CD4-positive, alpha-beta T cell treated with Interferon alpha-2 for 1 hour (primary cell): ENCODE results near the gene TOP3A.

Source experiments
- DNase-seq, 2 donors: peaks; one replicate each; pipeline ENCODE4 v3.0.0-alpha.2; 2020 to 2022

The TOP3A gene

DNA sequence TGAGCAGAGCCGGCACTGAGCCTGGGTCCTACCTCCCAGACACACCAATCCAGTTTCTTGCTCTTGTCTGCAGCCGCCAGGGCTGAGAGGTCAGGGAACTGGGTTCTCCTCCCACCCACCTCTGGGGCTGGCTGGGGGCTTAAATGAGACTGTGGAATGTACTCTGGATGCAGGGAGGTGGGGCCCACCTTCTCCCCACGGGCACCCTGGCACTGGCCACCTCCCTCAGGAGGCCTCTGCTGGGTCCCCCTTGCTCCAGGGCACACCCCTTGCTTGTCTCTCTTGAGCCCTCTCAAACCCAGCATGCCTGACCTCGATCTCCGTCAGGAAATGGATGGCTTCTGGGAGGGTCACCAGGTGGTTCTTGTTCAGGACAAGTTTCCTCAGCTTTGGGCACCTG lies 62.6 kb downstream of the TOP3A start:
- no peak for DNase-seq

DNA sequence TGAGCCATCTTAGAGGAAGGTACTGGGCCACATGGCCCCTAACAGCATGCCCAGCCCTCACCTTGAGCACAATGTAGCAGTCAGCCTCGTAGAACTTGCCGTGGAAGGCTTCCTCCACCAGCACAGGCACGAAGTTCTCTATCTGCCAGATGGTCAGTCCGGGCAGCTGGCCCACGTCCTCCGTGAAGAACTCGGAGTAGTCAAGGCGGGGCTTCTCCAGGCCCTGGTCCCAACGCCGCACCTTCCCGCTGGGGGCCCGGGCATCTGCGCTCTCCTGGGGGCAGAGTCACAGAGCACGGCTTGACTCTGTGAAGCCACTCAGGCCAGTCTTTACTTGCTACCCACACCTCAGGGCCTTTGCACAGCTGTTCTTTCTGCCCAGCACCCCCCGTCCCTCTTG lies 63.6 kb downstream of the TOP3A start:
- no peak for DNase-seq

DNA sequence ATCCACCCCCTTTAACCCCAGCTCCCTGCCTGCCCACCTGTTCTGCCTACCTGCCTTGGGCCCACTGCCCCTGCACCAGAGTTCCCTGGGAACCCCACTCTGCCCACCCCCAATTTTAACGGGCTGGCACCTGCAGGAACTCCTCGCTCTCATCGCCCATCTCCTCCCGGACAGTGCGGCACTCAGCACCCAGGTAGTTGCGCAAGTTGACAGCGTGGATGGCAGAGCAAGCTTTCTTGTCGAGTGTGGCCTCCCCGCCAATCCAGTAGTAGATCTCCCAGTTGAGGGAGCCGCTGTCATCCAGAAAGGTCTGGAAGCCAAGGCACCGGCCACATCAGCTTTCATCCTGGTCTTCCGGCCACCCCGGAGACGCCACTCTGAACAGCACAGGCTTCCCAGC lies 64.1 kb downstream of the TOP3A start:
- no peak for DNase-seq

DNA sequence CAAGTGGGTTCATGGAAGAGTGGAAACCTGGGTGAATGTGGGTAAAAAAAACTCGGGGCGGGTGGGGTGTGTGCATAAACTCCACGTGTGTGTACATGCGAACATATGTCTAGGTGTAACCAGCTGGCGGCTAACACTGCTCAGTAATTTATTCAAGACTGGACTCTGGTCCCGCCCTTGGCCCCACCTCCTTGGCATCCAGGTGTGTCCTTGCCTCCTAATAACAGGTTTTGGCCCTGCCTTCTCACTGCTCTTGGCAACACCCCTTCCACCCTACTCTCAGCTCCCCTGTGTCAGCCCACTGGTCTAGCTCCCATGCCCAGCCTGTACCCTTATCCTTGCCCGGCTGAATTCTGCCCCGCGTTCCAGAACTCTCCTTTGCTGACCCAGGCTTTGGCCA lies 64.5 kb downstream of the TOP3A start:
- no peak for DNase-seq

DNA sequence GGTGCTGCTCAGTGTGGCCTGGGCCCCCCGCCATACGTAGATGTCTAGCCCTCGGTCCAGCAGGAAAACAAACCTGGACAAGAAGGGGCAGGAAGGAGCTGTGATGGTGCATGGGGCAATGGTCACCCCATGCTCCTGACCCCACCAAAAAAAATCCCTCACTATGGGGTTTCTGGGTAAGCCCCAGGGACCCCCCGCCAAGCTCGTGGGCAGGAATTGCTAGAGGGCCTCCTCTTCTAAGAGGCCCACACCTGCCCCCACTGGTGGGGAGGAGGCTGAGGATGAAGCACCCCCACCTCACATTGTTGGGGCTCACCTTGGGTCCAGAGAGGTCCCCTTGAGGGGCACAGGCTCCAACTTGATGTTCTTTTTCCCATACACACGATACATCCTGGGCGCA lies 66.0 kb downstream of the TOP3A start:
- no peak for DNase-seq

DNA sequence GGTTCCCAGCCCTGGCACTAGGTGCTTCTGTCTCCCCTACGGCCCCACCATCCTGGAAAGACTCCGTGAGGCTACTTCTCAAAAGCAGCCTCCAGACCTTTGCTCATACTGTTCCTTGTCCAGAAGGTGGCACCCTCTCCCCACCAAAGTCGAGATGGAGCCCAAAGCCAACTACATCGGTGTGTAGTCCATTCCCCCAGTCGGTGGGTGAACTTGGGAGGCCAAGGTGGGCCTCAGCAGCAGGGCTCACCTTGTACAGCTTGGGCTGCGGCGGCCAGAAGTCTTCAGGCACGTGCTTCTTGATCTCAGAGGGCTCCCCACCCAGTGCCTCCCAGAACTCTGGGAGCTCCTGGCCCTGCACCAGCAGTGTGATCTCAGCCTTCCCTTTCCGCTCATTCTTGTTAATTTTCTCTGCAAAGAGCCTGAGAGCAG lies 66.5 kb downstream of the TOP3A start:
- peak; percentile 70 to 75 for DNase-seq

DNA sequence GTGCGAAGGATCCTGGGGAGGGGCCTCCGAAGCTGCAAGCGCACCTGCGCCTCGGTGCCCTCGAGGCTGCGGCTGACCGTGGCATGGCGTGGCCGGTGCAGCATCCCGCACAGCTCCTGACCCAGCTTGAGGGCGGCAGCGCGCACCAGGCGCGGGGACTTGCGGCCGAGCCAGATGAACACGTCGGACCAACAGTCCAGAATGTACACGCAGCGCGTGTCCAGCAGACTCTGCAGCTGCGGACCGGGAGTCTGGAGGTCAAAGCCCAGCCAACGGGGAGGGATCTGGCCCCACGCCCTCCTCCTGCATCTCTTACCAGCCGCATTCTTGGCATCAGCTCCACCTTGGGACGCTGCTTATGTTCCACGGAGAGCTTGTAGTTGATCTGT lies 67.2 kb downstream of the TOP3A start:
- no peak for DNase-seq

DNA sequence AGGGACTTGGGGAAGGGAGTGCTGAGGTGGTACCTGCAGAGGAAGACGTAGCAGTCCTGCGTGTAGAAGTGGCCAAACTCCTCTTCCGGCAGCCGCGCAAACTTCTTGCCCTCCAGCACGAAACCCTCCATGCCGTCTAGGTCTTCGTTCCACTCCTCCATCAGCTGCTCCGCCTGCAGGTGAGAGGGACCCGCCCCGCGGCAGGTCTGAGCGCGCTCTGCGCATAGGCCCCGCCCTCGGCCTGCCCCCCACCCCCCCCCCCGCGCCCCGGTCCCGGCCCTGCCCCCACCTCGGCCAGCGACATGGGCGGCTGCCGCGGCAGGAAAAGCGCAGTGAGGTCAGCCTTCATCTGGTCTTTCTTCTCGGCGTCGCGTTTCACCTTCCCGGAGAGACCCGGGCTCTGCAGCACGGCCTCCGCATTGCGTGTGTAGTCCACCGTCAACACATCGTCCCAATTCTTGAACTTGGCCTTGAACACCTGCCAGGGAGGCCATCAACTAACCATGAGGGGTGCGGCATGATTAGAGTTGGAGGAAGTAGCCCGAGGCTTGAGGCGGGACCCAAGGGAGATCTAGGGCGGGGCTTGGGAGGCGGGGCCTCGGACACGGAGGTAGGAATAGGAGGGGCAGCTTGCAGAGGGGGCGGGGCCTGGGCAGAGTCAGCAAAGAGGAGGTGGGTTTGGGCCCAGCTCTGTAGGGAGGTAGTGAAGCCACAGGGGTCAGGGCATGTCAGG lies 67.7 kb downstream of the TOP3A start:
- DNase-seq = peak; percentile 28 to 47

DNA sequence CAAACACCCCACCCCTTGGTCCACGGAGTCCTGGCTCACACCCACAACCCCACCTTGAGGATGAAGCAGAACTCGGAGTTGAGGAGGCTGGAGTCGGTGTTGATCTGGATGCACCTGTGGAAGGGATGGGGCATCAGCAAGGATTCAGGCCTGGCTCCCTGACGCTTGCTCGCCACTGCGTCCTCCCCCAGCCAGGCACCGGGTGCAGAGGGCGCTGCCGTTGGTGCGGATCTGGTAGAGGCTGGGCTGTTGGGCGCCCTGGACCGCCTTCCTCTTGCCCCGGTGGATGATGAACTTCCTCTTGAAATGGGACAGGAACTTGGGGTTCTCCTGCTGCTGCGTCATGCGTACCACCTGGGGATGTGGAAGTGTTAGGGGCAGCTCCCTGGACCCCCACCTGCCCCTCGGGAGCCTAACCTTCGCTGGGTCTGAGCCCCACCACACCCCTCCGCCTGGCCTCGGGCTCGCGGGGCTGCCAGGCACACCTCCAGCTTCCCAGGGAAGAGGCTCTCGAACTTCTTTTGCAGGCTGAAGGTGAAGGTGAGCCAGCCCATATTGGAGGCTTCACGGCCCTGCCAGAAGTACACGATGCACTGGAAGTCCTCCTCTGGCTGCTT lies 68.6 kb downstream of the TOP3A start:
- DNase-seq = no peak

DNA sequence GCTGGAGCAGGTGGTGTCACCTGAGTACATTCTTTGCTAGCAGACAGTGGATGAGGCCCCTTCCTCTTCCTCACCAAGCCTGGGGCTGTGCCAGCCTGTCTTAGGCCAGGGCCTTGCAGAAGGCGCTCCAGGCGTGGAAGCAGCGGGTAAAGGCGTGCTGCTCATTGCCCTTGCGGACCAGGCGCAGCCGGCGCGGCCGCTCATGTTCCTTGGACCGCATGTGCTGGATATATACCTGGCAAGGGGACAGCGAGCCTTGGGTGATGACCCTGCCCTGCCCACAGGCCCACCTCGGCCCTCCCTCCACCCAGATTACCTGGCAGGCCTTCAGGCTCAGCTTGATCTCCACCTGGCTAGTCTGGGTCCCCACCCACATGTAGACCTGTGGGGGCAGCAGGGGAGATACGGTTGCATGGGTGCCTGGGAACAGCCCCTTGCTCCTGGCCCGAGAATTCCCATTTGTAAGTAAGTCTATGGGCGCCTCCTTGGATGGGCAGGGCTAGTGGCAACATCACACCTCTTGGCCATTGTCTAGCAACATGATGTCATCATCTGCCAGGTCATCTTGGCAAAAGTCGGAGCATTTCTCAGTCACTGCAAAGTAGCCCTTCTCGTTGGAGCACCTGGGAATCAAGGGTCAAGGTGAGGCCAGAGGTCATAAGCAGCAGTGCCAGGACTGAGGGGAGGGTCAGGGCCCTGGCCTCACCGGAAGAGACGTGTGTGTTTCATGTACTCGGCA lies 69.6 kb downstream of the TOP3A start:
- DNase-seq = no peak

DNA sequence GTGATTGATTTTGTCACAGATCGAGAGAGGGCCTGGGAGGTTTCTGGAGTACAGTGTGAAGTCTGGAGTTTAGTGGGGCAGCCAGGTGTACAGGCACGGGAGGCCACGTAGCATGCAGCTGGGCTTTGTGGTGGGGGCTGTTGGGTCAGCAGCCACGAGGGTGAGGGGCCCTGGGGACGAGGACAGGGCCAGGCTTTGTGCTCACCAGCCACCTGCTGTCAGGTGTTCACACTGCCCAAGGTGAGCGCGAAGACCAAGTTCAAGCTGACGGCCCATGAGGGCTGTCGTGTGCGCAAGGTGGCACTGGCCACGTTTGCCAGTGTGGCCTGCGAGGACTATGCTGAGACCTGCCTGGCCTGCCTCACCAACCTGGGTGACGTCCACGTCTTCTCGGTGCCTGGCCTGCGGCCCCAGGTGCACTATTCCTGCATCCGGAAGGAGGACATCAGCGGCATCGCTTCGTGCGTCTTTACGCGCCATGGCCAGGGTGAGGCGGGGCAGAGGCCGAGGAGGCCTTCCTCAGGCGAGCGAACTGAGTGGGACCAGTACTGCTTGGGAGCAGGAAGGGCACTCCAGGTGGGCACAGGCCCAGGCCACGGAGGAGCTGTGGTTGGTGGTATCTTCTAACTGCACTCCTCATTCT lies 73.4 kb downstream of the TOP3A start:
- DNase-seq = no peak

DNA sequence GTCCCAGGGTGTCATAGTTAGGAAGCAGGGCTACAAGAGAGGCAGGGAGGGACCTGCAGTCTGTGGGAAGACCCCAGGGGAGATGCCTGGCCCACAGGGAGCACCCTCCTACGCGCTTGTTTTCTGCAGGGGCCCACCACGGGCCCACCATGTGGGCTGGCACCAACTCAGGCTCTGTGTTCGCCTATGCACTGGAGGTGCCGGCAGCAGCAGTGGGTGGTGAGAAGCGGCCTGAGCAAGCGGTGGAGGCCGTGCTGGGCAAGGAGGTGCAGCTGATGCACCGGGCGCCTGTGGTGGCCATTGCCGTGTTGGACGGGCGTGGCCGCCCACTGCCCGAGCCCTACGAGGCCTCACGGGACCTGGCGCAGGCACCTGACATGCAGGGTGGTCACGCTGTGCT lies 74.3 kb downstream of the TOP3A start:
- DNase-seq = no peak

DNA sequence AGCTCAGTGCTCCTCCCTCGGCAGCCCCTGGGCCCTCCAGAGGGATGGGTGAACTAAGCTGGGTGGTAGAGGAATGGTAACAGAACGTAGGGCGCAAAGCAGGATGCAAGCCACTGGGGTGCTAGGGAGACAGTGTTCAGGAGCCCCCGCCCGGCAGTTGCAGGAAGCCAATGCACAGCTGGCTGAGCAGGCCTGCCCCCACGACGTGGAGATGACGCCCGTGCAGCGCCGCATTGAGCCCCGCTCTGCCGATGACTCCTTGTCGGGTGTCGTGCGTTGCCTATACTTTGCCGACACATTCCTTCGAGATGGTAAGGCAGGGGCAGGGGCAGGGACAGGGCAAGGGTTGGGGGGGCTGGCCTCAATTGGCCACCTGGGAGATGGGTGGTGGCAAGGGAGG lies 76.5 kb downstream of the TOP3A start:
- DNase-seq = no peak

DNA sequence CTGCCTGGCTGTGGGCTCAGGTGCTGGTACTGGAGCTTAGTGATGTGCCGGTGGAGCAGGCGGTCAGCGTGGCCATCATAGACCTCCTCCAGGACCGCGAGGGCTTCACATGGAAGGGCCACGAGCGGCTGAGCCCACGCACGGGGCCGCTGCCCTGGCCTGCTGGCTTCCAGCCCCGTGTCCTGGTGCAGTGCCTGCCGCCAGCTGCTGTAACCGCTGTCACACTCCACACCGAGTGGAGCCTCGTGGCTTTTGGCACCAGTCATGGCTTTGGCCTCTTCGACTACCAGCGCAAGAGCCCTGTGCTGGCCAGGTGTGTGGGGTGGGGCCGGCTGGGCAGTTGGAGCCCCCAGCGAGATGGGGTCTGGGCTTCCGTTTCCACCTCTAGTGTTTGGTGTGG lies 77.3 kb downstream of the TOP3A start:
- DNase-seq = no peak

DNA sequence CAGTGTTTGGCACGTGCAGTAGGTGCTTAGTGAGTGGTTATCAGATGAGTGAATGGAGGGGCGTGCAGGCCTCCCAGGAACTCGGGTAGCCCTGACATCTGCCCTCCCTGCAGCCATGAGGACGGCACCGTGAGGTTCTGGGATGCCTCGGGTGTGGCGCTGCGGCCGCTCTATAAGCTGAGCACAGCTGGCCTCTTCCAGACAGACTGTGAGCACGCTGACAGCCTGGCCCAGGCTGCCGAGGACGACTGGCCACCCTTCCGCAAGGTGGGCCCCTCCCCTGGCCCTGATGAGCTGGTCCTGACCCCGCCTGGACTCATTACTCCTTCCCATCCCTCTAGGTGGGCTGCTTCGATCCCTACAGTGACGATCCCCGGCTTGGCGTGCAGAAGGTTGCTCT lies 78.3 kb downstream of the TOP3A start:
- no peak for DNase-seq

DNA sequence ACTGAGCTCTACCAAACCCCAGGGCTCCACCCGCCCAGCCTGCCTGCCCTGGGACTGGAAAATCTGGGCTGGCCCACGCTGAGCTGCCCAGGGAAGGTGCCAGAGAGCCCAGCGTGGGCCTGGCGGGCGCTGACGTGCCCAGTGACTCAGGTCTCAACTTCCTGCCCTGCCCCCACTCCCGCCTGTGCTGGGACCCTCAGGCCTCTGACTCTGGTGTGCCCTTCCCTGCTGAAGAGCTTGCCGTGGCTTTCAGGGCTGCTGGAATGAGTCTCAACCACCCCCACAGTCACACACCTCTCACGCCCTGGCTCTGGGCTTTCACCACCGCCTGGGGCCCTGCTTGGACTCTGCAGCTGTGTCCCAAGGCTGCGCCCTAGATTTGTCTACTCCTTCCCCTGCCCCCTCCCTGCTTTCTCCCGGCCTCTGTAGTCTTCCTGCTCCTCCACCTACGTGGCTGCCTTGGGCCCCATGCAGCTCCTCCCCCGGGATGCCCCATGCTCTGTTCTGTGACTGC lies 79.0 kb downstream of the TOP3A start:
- DNase-seq = no peak

DNA sequence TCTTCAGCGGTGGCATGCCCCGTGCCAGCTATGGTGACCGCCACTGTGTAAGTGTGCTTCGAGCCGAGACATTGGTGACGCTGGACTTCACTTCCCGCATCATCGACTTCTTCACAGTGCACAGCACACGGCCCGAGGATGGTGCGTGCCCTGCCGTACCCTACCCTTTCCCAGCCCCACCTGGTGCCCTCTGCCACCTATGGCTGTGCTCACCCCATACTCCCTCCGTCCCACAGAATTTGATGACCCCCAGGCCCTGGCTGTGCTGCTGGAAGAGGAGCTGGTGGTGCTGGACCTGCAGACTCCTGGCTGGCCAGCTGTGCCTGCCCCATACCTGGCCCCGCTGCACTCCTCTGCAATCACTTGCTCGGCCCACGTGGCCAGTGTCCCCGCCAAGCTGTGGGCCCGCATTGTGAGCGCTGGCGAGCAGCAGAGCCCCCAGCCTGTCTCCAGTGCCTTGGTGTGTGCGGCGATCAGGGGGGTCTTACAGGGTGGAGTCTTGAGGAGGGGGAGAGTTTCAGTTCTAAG lies 79.9 kb downstream of the TOP3A start:
- DNase-seq = no peak

DNA sequence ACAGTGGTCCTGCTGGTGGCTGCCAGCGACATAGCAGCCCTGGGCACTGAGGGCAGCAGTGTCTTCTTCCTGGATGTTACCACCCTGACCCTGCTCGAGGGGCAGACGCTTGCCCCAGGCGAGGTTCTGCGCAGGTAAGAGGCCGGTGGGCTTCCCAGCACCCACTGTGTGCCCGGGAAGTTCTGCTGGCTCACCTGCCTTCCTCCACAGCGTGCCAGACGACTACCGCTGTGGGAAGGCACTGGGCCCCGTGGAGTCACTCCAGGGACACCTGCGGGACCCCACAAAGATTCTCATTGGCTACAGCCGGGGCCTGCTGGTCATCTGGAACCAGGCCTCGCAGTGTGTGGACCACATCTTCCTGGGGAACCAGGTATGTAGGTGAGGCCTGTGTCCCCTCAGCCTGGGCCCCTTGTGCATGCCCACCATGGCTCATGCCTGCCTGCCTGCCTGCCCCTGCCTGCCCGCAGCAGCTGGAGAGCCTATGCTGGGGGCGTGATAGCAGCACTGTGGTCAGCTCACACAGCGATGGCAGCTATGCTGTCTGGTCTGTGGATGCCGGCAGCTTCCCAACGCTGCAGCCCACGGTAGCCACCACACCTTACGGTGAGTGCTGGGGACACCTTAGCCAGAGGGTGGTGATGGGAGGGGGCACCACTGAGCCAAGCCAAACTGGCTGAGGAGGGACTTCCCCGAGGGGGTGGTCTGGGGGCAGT lies 80.8 kb downstream of the TOP3A start:
- DNase-seq = no peak

DNA sequence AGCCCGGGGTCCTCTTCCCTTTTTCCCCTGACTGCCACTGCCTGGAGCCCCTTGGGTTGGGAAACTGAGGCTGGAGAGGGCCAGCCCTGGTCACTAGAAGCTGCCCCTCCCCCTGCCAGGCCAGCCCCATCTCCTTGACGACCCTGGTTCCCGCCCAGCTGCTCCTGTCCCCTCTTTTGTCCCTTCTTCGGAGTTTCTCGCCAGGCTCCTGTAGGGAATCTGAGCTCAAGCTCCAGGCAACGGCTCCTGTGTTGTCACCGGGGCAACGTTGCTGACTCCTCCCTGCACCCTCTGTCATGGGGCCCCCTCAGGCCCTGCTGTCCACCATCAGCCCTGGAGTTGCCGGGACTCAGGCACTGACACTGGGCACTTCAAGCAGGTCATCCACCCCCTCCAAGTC lies 83.6 kb downstream of the TOP3A start:
- no peak for DNase-seq

DNA sequence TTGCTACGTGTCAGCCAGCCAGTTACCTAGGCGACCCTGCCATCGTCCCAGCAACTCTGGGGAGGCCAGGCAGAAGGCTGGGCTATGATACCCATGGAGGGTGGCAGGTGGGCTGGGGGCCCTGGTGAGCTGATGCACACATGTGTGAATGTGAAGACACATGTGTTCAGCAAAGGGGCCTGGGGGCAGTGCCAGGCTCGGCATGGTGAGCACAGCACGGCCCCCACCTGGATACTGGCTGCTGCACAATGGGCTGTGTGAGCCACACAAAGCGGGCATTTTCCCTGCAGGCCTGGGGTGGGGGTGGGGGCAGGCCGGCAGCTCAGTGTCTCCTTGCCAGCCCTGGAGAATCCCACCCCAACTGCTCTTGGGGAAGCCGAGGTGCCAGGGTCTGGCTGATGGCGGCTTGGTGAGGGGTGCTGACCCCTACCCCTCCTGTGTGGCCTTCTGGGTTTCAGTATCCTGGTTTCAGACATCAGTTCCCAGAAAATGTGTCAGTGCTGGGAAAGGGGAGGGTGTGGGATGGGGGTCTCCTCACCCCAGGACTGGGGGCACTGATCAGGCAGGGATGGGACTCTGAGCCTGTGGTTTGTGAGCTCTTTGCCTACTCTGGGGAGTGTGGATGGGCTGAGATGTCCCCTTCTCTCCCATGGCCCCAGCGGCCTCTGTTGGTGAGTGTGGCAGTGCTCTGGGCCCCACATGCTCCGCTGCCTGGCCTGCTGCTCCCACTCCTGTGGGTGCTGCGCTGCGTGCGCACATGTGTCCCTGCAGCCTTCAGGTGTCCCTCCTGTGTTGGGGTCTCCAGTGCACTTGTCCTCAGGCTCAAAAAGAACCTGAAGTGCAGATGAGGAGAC lies 84.3 kb downstream of the TOP3A start:
- DNase-seq = no peak

DNA sequence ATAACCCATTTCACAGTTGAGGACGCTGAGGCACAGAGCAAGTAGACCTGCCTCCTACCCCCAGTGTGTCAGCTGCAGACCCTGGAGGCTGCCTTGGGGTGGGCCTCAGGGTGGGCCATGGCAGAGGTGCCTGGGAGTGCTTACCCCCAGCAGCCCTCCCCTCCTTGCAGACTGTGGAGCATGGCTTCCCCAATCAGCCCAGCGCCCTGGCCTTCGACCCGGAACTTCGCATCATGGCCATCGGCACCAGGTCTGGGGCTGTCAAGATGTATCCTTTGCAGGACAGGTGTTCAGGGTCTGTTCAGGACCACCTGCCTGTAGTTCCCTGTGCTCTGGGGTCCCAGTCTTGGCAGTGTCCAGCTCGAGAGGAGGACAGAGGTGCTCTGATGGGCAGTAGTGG lies 85.0 kb downstream of the TOP3A start:
- DNase-seq = no peak

DNA sequence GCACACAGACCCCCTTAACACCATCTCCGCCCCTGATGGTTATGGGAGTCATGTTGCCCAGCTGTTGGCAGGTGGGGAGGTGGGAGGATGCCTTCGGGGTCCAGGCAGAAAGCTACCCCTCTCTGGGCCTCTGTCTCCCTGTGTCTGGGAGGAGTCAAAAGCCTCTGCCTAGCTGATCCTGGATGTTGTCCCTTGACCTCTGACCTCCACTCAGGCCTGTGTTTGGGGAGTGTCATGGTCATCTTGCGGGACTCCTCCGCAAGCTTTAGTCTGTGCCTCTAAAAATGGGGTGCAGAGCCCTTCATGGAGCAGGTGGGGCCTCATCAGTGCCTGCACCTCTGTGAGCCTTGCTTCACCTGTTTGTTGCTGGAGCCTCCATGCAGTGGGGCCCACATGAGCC lies 85.5 kb downstream of the TOP3A start:
- no peak for DNase-seq
